GM19328 (cell line): ENCODE data around the gene SRPK2.
"Not testable (repeated sequence)": the region's sequence is repeated elsewhere in the genome, so short reads cannot be mapped to it uniquely, and the experiment has no call there.

Experiments
- ATAC-seq: cut with Tn5 transposase; IDR thresholded peaks from one replicate; pipeline ENCODE4 v1.9.1; 2021; ENCODE audit warnings: mild to moderate bottlenecking, moderate library complexity; ENCODE audit not compliant: unreplicated experiment

Gene SRPK2

GRCh38 chr7:105305633-105306032 lies 83.1 kb downstream of the SRPK2 start:
- ATAC-seq = no peak

- peak; percentile 63 for ATAC-seq
Observed at GRCh38 chr7:105304040-105304895, 84.5 kb downstream of the SRPK2 start.

- ATAC-seq = not testable (repeated sequence)
Observed at GRCh38 chr7:105300587-105300986, 88.1 kb downstream of the SRPK2 start.

- ATAC-seq = peak; percentile 86
Observed at GRCh38 chr7:105298439-105298894, 90.3 kb downstream of the SRPK2 start.

GRCh38 chr7:105297985-105298384 lies 90.7 kb downstream of the SRPK2 start:
- ATAC-seq = no peak

GRCh38 chr7:105297309-105297708 lies 91.4 kb downstream of the SRPK2 start:
- ATAC-seq = no peak

GRCh38 chr7:105296491-105296890 lies 92.2 kb downstream of the SRPK2 start:
- no peak for ATAC-seq

- ATAC-seq = no peak
Observed at GRCh38 chr7:105295596-105296352, 92.9 kb downstream of the SRPK2 start.

- not testable (repeated sequence) for ATAC-seq
Observed at GRCh38 chr7:105294482-105294881, 94.2 kb downstream of the SRPK2 start.

GRCh38 chr7:105289704-105290103 lies 99.0 kb downstream of the SRPK2 start:
- no peak for ATAC-seq

GRCh38 chr7:105286441-105286840 lies 102.3 kb downstream of the SRPK2 start:
- no peak for ATAC-seq

GRCh38 chr7:105285118-105285874 lies 103.4 kb downstream of the SRPK2 start:
- ATAC-seq = no peak

GRCh38 chr7:105284014-105284413 lies 104.7 kb downstream of the SRPK2 start:
- ATAC-seq = no peak

GRCh38 chr7:105281966-105282365 lies 106.8 kb downstream of the SRPK2 start:
- no peak for ATAC-seq

- no peak for ATAC-seq
Observed at GRCh38 chr7:105279688-105280007, 109.1 kb downstream of the SRPK2 start.

GRCh38 chr7:105278973-105279687 lies 109.6 kb downstream of the SRPK2 start:
- ATAC-seq = no peak

- no peak for ATAC-seq
Observed at GRCh38 chr7:105278565-105278964, 110.2 kb downstream of the SRPK2 start.

- ATAC-seq = no peak
Observed at GRCh38 chr7:105277341-105277740, 111.4 kb downstream of the SRPK2 start.

- ATAC-seq = no peak
Observed at GRCh38 chr7:105270117-105270516, 118.6 kb downstream of the SRPK2 start.

- ATAC-seq = peak; percentile 24
Observed at GRCh38 chr7:105269397-105269796, 119.3 kb downstream of the SRPK2 start.
